ENCODE results near the gene HLCS. TPM values are rescaled to one million over a fixed set of nuclear protein-coding genes. Genes with fewer than 3 reads are reported as not detected.

Gene HLCS
- total RNA-seq, 1 donor from 2014 or later = 14.5 TPM

GRCh38 chr21:36719614-36720013, 246.9 kb downstream of the HLCS start:
- DNase-seq = no peak

GRCh38 chr21:36718951-36719501, 247.4 kb downstream of the HLCS start:
- no peak for DNase-seq

GRCh38 chr21:36717976-36718375, 248.5 kb downstream of the HLCS start:
- DNase-seq = no peak

- DNase-seq = no peak
Measured at GRCh38 chr21:36716836-36717235, 249.6 kb downstream of the HLCS start.

GRCh38 chr21:36716387-36716786, 250.1 kb downstream of the HLCS start:
- no peak for DNase-seq

GRCh38 chr21:36713746-36714145, 252.7 kb downstream of the HLCS start:
- DNase-seq = no peak

GRCh38 chr21:36710729-36711048, 255.8 kb downstream of the HLCS start:
- DNase-seq = no peak

- no peak for DNase-seq
Measured at GRCh38 chr21:36709868-36710728, 256.4 kb downstream of the HLCS start.

GRCh38 chr21:36709030-36709867, 257.2 kb downstream of the HLCS start:
- DNase-seq = no peak

- DNase-seq = no peak
Measured at GRCh38 chr21:36708286-36709029, 258.0 kb downstream of the HLCS start.

- no peak for DNase-seq
Measured at GRCh38 chr21:36707763-36708285, 258.6 kb downstream of the HLCS start.

- DNase-seq = no peak
Measured at GRCh38 chr21:36706951-36707762, 259.3 kb downstream of the HLCS start.

- no peak for DNase-seq
Measured at GRCh38 chr21:36706482-36706852, 260.0 kb downstream of the HLCS start.

GRCh38 chr21:36705679-36706481, 260.6 kb downstream of the HLCS start:
- DNase-seq = no peak

GRCh38 chr21:36704958-36705678, 261.4 kb downstream of the HLCS start:
- DNase-seq = no peak

- DNase-seq = no peak
Measured at GRCh38 chr21:36704281-36704957, 262.1 kb downstream of the HLCS start.

GRCh38 chr21:36703626-36704280, 262.7 kb downstream of the HLCS start:
- no peak for DNase-seq

- DNase-seq = no peak
Measured at GRCh38 chr21:36703123-36703522, 263.3 kb downstream of the HLCS start.

- no peak for DNase-seq
Measured at GRCh38 chr21:36702622-36702968, 263.9 kb downstream of the HLCS start.

Data from skin of body (tissue), 2 donors.